Left forelimb (tissue), 1 donor: ENCODE results near the gene PLPP1.

Source experiments
- DNase-seq: peaks from one replicate; pipeline ENCODE4 v3.0.0-alpha.2; 2018; ENCODE audit warnings: low spot score

The PLPP1 gene

DNA sequence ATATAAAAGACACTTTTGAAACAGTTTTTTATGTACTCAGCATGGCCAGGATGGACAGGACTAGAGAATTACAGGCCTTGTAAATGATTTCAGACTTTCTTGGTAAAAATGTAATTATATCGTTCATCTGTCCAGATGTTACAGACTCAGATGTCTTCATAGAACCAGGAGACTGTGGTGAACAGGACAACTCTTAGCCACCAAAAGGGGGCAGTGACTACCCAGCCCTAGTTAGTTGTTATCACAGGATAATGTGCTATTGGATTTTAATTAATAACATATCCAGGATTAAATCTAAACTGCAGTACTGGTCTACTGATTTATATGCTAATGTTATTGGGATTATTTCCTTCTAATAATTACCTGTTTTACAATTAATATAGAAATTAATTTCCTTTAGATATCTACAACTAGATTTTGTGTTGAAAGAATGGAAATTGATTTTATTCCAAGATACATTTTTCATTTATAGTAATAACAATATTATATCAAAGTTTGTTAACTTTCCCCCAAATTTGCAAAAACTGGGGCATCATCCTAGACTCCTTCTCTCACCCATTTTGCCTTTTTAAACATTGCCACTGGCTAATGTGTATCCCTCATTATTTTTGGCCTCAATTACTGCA lies 127.6 kb downstream of the PLPP1 start:
- DNase-seq: no peak

DNA sequence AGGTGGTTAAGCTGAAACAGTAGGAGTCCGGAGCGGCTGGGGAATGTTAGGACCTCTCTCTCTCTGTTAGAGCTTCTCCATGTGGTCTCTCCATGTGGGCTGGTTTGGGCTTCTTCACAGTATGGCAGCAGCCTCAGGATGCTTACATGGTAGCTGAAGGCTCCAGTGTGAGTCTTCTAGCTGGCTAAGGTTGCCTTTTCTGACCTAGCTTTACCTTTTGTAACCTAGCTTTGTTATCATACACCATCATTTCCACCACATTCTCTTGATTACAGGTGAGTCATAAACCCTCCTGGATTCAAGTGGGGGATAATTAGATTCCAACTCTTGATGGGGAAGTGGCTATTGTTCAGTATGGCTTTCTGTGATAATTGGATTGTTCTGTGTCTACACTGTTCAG lies 128.5 kb downstream of the PLPP1 start:
- no peak for DNase-seq

DNA sequence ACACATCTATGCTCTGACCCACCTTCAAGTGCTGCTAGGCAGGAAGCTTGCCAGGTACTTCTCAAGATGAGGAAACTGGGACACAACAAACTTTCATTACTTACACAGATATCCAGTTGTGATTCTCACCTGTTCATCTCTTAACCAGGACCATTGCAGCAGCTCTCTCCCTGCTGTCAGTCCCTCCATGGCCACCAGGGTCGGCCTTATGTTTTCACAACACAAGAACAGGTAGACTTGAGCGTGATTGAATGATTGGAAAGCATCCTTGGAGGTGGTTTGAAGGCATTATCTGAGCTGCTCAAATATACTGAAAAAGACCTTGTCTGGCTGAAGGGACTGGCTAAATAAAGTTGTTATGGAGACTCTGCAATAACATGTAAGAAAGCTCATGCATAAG lies 132.6 kb downstream of the PLPP1 start:
- no peak for DNase-seq

DNA sequence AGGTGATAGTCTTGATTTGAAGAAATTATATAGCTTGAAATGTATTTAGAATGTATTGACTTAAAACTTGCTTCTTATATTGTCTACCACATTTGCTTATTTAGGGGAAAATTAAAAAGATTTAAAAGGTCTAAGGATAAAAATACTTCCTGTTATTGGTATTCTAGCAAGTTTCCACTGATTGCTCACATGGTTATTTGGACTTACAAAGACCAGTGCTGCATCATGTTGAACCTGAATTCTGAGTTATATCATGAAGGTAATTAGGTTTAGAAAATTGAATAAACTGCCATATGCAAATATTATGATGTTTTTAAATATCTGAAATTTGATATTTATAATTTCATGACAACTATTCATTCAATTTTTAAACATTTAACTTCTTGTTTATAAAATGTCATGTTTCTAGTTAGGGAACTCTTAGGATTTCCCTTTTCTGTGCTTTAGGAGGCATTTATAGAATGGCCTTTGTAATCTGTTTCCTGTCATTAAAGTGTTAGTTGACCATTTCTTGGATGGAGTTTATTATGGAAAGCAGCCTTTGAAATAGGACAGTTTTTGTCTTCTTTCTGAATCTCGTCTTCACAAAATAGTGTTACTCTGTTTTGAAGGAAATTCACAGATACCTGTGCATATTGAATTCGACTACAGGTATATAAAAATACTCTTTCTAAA lies 141.1 kb downstream of the PLPP1 start:
- no peak for DNase-seq

DNA sequence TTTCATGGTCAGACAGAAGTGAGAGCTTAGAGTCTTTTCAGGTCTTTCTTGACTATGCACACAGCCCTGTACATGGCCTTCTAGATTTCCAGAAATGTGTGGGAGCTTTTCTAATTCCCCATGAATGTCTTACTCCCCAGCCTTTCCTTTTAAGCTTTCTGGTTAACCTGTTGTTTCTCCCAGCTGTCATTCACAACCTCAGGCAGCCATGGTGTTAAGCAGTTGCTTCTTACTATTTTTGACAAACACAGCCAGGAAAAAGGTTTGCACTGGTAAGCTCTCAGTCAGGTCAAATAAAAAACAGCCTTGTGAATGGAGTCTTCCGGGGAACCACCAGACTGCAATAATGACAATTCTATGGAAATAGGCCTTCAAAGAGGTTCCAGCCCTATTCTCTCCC lies 142.1 kb downstream of the PLPP1 start:
- DNase-seq: no peak

DNA sequence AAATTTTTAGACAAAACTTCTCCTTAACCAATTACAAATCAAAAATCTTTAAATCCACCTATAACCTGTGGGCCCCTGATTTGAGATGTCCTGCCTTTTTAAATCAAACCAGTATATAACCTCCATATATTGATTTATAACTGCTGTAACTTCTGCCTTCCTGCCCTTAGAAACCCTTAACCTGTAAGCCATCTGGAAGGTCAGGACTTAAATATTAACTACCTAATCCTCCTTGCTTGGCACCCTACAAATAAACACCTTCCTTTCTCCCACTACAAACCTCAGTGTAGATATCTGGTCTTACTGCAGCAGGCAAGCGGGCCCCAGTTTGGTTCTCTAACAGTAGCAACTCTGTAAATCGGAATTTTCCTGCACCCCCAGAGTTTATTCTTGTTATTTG lies 143.1 kb downstream of the PLPP1 start:
- DNase-seq: no peak

DNA sequence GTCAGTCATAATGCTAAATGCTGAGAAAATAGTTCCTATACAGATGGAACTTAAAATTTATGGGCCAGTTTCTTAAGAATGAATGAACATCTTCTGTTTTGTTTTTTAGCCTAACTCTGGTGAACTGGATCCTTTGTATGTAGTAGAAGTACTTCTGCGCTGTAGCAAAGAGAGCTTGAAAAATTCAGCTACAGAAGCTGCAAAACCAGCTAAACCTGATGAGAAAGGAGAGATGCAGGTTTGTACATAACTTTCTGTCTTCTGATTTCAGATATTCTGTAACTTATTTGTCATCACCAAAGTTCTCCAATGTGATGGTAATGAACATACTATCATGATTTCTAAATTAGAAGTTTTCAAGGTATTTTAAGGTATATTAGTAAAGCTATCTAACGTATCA lies 146.9 kb downstream of the PLPP1 start:
- no peak for DNase-seq

DNA sequence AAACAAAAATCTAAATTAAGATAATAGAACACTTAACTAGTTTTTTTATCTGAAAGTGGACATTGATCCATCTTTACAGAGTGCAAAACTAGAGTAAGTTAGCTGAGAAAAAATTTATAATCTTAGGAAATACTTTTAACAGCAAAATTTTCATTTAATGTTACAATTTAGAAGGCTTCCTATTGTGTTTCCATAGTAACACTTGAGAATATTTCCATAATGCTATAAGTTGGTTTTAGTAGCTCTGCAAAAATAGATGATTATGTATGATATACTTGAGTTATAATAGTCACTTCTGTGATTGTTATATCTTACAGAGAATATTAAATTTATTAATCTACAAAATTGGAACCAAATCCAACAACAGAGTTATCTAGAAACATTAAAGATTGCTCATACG lies 148.4 kb downstream of the PLPP1 start:
- no peak for DNase-seq

DNA sequence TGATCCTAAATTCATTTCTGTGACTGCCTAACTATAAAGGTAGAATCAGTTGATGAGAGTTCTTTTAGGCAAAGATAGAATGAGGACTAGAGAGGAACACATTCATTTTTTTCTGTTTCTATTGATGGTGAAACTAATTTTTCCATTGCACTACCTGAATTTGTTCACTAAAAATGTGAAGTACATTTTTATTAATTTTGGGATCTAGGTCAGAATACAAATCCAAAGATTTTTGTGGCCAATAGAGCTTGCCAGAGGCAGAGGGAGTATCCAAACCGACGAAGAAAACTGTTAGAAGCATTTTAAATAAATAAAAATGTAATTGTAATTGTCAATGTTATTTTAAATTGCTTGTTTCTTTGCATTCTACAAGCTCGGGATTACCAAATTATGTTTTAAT lies 148.9 kb downstream of the PLPP1 start:
- no peak for DNase-seq

DNA sequence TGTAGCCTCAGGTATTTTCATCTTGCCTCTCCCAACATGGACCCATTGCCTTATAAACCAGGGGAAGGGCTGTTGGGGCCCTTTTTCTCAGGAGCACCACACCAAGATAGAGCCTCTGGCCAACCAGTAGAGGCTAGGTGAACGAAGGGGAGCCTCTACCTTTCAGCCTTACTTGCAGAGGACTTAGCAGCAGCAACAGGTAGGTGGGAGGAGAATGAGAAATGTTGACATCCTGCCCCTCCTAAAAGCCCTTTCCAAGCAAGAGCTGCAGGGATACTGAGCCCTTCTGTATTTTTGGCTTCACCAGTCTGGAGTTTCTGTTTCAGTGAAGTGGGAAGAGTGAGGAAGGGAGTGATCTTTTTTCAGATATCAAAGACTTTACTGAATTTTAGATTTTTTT lies 149.5 kb downstream of the PLPP1 start:
- no peak for DNase-seq

DNA sequence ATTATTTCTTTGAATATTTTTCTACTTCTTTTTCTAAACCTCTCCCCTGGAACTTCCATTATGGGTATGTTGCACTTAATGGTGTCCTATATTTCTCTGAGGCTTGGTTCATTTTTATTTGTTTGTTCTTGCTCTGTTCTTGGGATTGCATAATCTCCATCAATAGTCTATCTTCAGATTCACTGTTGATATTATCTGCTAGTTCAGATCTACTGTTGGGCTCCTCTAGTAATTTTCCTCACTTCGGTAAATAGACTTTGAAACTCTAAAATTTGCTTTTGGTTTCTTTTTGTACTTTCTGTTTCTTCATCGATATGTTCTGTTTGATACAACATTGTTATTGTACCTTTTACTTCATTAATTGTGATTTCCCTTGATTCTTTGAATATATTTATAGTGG lies 150.7 kb downstream of the PLPP1 start:
- DNase-seq: no peak

DNA sequence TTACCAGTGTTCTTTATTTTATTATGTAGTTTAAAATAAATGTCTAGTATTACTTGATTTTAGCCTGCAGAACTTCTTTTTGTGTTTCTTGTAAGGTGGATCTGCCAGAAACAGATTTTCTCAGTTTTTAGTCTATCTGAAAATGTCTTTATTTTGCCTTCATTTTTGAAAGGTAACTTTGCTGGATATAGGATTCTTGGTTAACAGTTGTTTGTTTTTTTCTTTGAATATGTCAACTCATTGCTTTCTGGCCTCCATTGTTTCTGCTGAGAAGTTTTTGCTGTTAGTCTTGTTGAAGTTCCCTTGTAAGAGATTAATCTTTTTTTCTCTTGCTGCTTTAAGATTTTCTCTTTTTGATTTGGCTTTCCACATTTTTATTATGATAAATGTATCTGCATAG lies 151.5 kb downstream of the PLPP1 start:
- no peak for DNase-seq

DNA sequence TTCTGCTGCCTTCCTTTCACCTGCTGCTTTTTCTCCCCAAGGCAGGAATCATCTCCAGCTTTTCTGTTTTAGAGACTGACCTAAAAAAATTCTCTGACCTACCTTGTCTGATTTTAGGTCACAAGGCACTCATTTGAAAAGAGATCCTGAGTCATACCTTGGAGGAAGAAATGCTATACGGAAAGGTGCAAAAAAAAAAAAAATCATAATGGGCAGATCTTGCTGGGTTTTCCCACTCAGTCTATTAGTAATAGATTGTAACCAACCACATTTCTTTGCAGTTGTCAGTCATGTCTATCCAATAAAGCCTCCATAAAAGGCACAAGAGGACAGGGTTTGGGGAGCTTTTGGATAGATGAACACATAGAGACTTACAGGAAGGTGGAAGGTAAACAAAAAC lies 157.0 kb downstream of the PLPP1 start:
- DNase-seq: no peak
